ENCODE data around the gene ZBTB46. TPM values are rescaled to one million over a fixed set of nuclear protein-coding genes. Genes with fewer than 3 reads are reported as not detected.

Gene ZBTB46, protein sequence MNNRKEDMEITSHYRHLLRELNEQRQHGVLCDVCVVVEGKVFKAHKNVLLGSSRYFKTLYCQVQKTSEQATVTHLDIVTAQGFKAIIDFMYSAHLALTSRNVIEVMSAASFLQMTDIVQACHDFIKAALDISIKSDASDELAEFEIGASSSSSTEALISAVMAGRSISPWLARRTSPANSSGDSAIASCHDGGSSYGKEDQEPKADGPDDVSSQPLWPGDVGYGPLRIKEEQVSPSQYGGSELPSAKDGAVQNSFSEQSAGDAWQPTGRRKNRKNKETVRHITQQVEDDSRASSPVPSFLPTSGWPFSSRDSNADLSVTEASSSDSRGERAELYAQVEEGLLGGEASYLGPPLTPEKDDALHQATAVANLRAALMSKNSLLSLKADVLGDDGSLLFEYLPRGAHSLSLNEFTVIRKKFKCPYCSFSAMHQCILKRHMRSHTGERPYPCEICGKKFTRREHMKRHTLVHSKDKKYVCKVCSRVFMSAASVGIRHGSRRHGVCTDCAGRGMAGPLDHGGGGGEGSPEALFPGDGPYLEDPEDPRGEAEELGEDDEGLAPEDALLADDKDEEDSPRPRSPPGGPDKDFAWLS
- 3.4 and 6.4 TPM in 2 replicates for total RNA-seq

DNA sequence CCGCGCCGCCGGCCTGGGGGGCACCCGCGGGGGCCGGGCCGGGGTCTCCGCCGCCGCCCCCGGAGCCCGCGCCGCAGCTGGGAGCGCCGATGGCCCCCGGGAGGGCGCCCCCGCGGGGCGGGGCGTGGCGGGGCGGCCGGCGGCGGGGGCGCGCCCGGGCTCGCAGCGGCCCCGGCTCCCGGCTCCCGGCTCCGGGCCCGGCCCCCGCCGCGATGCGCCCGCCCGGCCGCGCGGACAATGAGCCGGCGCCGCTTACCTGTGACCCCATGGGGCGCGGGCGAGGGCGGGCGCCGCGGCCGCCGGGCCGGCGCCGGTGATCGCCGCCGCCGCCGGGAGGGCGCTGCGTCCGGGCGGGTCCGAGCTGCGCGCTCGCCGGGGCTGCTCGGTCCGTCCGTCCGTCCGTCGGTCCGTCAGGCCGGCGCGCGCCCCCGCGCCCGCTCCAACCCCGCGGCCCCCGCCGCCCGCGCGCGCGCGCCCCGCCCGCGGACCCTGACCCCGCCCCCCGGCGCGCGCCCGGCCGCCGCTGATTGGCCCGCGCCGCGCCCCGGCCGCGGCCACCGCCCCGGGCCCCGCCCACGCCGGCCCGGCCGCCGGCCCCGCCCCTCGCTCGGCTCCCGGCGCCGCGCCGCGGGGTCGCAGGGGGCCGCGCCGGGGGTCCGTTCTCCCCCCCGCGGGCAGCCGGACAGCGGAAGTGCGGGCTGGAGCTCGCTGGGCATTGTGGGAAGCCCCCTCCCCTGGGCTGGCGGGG, at the start of gene ZBTB46:
Gene ZBTB46, minus strand, starts transcription at position 424 of the 748 bp plus-strand sequence. CDS start 40,507 bp downstream, outside the sequence.

DNA sequence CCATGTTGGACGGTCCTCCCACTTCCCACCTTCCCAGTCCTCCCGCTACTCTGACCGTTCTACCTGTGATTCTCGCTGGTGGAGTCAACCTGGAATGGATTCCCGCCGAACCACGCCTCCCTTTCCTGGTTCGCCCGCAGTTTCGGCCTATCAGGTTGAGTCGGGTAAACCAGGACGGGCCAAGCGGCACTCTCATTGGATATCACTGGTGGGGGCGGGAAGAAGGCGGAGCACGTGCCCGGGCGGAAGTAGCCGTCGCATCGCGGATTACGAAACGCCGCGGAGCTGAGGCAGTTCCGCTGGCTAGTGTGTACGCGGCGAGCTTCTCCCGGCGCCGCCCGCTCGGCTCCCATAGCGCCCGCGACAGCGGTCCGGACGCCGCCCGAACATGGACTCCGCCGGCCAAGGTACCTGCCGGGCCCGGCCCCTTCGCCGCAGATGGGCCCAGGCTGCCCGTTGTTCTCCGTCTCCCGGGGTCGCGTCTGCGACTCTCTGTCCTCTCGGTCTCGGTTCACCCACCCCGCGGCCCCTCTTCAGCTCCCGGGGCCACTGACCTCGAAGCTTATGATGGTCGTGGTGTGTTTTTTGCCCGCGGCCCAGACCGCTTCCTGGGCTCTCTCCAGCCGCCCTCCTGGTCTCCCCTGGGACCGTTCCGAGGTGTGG, 34.0 kb upstream of the ZBTB46 start, which contains the start of gene TPD52L2:
Gene TPD52L2, plus strand, starts transcription at position 293 of the 663 bp plus-strand sequence. Its CDS starts 96 bp downstream, at position 389.

DNA sequence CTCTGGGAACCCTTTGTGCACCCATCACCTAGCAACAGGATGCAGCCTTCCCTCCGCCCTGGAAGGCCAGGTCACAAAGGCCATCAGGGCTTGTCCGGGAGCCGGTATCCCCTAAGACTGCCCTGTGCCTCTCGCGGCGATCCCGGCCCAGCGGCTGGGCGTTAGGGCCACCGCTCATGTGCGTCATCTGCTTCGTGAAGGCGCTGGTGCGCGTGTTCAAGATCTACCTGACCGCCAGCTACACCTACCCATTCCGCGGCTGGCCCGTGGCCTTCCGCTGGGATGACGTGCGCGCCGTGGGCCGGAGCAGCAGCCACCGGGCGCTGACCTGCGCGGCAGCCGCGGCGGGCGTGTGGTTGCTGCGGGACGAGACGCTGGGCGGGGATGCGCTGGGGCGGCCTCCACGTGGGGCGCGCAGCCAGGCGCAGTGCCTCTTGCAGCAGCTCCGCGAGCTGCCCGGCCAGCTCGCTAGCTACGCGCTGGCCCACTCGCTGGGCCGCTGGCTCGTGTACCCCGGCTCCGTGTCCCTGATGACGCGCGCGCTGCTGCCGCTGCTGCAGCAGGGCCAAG, 30.4 kb upstream of the ZBTB46 start, which contains the start of gene ABHD16B:
Gene ABHD16B, plus strand, starts transcription at position 134 of the 570 bp plus-strand sequence. Its CDS starts 43 bp downstream, at position 177.

DNA sequence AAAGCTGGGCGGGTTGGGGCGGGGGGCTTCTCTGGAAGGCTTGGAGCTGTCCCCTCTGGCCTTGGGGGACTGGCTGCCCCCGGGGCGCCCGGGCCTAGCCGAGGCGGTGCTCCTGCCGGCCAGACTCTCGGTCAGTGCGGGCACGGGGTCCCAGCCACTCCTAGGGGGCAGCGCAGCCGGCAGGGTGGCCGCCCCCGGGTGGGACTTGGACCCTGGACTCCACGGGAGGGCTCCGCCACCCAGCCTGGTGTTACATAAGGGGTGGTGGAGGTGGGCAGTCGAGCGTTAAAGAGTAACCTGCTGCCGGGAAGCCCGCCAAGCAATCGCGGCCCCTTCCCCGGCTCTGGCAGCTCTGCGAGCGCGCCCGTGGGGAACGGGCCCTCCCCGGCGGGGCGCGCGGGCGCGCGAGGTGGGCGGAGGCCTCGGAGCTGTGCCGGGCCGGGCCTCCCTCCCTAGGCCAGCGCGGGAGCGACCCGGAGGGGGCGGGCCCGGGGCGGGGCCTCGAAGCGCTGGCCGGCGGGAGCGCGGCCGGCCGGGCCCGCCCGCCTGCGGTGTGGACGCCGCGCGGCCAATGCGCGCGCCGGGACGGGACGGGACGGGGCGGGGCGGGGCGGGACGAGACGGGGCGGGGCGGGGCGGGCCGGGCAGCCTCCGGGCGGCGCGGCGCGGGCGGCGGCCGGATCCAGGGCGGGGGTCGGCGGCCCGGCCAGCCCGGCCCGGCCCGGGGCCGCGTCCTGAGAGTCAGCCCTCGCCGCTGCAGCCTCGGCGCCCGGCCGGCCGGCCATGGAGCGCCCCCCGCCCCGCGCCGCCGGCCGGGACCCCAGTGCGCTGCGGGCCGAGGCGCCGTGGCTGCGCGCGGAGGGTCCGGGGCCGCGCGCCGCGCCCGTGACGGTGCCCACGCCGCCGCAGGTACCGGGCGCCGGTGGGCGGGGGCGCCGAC, 91.7 kb downstream of the ZBTB46 start, which contains the start of gene SLC2A4RG:
Gene SLC2A4RG, plus strand, starts transcription at position 647 of the 940 bp plus-strand sequence. Its CDS starts 137 bp downstream, at position 784.

DNA sequence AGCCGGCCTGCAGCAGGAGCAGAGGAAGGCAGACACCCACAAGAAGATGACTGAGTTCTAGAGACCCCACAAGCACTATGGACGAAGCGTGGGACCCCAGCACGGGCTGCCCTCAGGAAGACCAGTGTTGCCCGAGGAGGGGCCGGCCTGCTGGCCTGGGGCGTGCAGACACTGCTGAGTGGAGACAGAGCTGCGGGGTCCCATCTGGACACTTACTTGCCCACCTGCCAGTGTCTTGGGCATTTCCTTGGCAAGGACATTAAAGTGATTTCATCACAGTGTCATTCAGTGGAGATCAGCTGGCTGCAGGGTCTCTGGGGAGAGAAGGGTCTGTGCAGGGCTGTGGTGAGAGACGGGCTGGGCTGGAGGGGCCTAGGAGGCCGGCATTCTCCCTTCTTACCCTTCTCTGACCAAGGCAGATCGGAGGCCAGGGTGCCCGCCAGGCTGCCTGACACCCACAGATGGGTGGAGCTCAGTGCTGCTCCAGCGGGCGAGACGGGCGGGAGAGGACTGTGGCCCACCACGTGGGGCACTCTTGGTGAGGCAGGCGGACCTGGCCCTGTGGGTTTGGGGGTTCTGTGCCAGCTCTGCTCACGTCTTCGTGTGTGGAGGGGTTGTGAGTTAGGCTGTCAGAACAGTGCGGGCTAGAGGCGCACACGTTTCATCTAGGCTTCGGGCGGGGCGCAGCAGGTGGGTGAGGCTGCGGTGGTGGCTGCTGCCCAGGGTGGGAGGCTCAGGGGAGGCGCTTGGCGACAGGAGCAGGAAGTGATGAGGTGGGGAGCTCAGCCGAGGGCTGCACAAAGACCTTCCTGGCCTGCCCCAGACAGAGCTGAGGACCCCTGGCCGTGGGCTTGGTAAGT, 95.0 kb downstream of the ZBTB46 start, which contains the start of gene LIME1:
Gene LIME1, plus strand, starts transcription at position 806 of the 860 bp plus-strand sequence. CDS start 886 bp downstream, outside the sequence.

DNA sequence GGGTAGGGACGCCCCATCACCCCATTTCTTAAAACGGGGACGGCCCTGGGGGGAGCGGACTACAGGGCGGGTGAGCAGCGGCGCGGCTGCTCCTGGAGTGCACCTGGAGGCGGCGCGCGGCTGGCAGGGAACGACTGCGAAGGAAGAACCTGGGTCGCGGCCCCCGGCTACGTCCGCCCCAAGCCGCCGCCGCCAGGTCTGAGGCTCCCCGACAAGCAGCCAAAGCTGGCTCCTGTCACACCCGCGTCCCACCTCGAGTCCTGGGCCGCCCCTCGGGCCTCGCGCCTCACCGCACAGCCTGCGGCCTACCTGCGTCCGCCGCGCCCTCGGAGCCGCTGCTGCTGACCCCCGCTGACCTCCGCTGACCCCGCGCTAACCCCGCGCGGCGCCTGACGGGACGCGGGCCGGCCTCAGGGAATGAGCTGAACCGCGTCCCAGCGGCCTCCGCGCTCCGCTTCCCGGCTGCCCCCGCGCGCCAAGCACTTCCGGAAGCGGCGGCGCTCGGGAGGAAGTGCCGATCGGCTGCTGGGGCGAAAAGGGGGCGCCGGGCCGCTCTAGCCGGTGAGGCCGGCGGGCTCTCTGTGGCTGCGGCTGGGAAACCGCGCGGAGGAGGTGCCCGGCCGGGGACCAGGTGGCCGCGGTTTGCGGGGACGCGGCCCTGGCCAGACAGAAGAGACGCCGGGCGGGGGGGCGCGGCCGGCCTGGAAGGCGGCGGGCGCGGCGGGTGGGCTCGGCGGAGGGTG, 123.3 kb downstream of the ZBTB46 start, which contains the start of the genes ARFRP1 and ZGPAT:
Gene ARFRP1, minus strand, starts transcription at position 419 of the 743 bp plus-strand sequence. CDS start 885 bp downstream, outside the sequence.
Gene ZGPAT, plus strand, starts transcription at position 482 of the 743 bp plus-strand sequence. CDS start 542 bp downstream, outside the sequence.

DNA sequence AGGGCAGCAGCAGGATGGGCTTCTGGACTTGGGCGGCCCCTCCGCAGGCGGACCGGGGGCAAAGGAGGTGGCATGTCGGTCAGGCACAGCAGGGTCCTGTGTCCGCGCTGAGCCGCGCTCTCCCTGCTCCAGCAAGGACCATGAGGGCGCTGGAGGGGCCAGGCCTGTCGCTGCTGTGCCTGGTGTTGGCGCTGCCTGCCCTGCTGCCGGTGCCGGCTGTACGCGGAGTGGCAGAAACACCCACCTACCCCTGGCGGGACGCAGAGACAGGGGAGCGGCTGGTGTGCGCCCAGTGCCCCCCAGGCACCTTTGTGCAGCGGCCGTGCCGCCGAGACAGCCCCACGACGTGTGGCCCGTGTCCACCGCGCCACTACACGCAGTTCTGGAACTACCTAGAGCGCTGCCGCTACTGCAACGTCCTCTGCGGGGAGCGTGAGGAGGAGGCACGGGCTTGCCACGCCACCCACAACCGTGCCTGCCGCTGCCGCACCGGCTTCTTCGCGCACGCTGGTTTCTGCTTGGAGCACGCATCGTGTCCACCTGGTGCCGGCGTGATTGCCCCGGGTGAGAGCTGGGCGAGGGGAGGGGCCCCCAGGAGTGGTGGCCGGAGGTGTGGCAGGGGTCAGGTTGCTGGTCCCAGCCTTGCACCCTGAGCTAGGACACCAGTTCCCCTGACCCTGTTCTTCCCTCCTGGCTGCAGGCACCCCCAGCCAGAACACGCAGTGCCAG, 134.3 kb downstream of the ZBTB46 start, which contains the start of gene TNFRSF6B:
Gene TNFRSF6B, plus strand, starts transcription at position 25 of the 729 bp plus-strand sequence. Its CDS starts 116 bp downstream, at position 141.

Other genes starting within 250 kb of the ZBTB46 start
- 8.2 and 8.6 TPM in 2 replicates for gene GMEB2, start 204.2 kb downstream of the ZBTB46 start, total RNA-seq
- gene STMN3, start 177.8 kb downstream of the ZBTB46 start, total RNA-seq, result 19.7 and 49.7 TPM in 2 replicates
- 7.2 and 7.3 TPM in 2 replicates for gene RTEL1, start 173.0 kb downstream of the ZBTB46 start, total RNA-seq
- gene TNFRSF6B, start 134.6 kb downstream of the ZBTB46 start, total RNA-seq, result 2.6 and 9.3 TPM in 2 replicates
- 25.8 and 31.4 TPM in 2 replicates for gene ARFRP1, start 123.3 kb downstream of the ZBTB46 start, total RNA-seq
- 11.3 and 17.6 TPM in 2 replicates for gene ZGPAT, start 123.2 kb downstream of the ZBTB46 start, total RNA-seq
- 4.4 and 8.5 TPM in 2 replicates for gene LIME1, start 94.6 kb downstream of the ZBTB46 start, total RNA-seq
- 97.1 and 103 TPM in 2 replicates for gene SLC2A4RG, start 91.5 kb downstream of the ZBTB46 start, total RNA-seq
- gene ABHD16B, start 30.2 kb upstream of the ZBTB46 start, total RNA-seq, result not detected in 2 replicates
- 129 and 137 TPM in 2 replicates for gene TPD52L2, start 34.0 kb upstream of the ZBTB46 start, total RNA-seq
- gene DNAJC5, start 63.9 kb upstream of the ZBTB46 start, total RNA-seq, result 29.1 and 43.6 TPM in 2 replicates
- 16.5 TPM in 2 replicates for gene UCKL1, start 125.2 kb upstream of the ZBTB46 start, total RNA-seq
- gene ZNF512B, start 138.7 kb upstream of the ZBTB46 start, total RNA-seq, result 14.5 and 15.2 TPM in 2 replicates
- 0.09 and 0.12 TPM in 2 replicates for gene SAMD10, start 148.4 kb upstream of the ZBTB46 start, total RNA-seq
- 35.1 and 37.5 TPM in 2 replicates for gene PRPF6, start 149.9 kb upstream of the ZBTB46 start, total RNA-seq
- 0.12 and 0.68 TPM in 2 replicates for gene C20orf204, start 204.9 kb upstream of the ZBTB46 start, total RNA-seq
- 0.58 and 0.77 TPM in 2 replicates for gene SOX18, start 218.4 kb upstream of the ZBTB46 start, total RNA-seq
- gene TCEA2, start 231.9 kb upstream of the ZBTB46 start, total RNA-seq, result 31.0 and 33.0 TPM in 2 replicates
- 7.9 and 19.7 TPM in 2 replicates for gene RGS19, start 248.3 kb upstream of the ZBTB46 start, total RNA-seq
- gene OPRL1, start 248.8 kb upstream of the ZBTB46 start, total RNA-seq, result 0.93 and 0.94 TPM in 2 replicates